ENCODE data around the gene IL1R2. TPM values are rescaled to one million over a fixed set of nuclear protein-coding genes. Genes with fewer than 3 reads are reported as not detected.

The IL1R2 gene
- total and polyA plus RNA-seq, 2 donors from 2014 or later = 11.2 to 20.0 TPM

- Histone ChIP-seq H3K4me1 (ENCODE audit: control insufficient read depth in 2 of 3, insufficient read depth in 2 of 3, low read depth in 1 of 3, low read length in 3 of 3) (peaks cover 0 to 14% (median 11%) of the 10 kb centered on the region in 3 donors), H3K9ac (ENCODE audit: low read length in 3 of 3) (no peak overlapping the region), H3K9me3 (ENCODE audit: control insufficient read depth in 2 of 3, insufficient read depth in 1 of 3, low read length in 3 of 3) (no peaks in the 10 kb centered on the region), H3K27ac (ENCODE audit: low read depth in 2 of 2, low read length in 2 of 2) (peak overlapping the region; percentile 33 to 54), H3K36me3 (ENCODE audit: control insufficient read depth in 2 of 3, insufficient read depth in 3 of 3, low read length in 3 of 3) (no peaks in the 10 kb centered on the region), H3K4me3 (ENCODE audit: low read length in 3 of 3) (no peak overlapping the region), H3K27me3 (ENCODE audit: control insufficient read depth, insufficient read depth, low read length) (no peaks in the 10 kb centered on the region)
- TF ChIP-seq, protein P1, sequence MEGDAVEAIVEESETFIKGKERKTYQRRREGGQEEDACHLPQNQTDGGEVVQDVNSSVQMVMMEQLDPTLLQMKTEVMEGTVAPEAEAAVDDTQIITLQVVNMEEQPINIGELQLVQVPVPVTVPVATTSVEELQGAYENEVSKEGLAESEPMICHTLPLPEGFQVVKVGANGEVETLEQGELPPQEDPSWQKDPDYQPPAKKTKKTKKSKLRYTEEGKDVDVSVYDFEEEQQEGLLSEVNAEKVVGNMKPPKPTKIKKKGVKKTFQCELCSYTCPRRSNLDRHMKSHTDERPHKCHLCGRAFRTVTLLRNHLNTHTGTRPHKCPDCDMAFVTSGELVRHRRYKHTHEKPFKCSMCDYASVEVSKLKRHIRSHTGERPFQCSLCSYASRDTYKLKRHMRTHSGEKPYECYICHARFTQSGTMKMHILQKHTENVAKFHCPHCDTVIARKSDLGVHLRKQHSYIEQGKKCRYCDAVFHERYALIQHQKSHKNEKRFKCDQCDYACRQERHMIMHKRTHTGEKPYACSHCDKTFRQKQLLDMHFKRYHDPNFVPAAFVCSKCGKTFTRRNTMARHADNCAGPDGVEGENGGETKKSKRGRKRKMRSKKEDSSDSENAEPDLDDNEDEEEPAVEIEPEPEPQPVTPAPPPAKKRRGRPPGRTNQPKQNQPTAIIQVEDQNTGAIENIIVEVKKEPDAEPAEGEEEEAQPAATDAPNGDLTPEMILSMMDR (IDR thresholded peaks at IDR 0.05; ENCODE audit: borderline replicate concordance, extremely low read depth, insufficient read depth) = no peak
- intact Hi-C loops (cut with DNase I) = no loop called here
- DNase-seq (no peak), FAIRE-seq (no peak)
Observed at GRCh38 chr2:102049756-102050443, 58.1 kb downstream of the IL1R2 start.

GRCh38 chr2:102050854-102051391 is 59.2 kb downstream of the IL1R2 start:
- intact Hi-C loops (cut with DNase I) = no loop called here
- TF ChIP-seq, protein P1 (IDR thresholded peaks at IDR 0.05; ENCODE audit: borderline replicate concordance, extremely low read depth, insufficient read depth) = no peak
- Histone ChIP-seq H3K9me3 (ENCODE audit: control insufficient read depth in 2 of 3, insufficient read depth in 1 of 3, low read length in 3 of 3) (no peaks in the 10 kb centered on the region), H3K4me1 (ENCODE audit: control insufficient read depth in 2 of 3, insufficient read depth in 2 of 3, low read depth in 1 of 3, low read length in 3 of 3) (peaks cover 0 to 14% (median 14%) of the 10 kb centered on the region in 3 donors), H3K27me3 (ENCODE audit: control insufficient read depth, insufficient read depth, low read length) (no peaks in the 10 kb centered on the region), H3K4me3 (ENCODE audit: low read length in 3 of 3) (no peak overlapping the region), H3K9ac (ENCODE audit: low read length in 3 of 3) (no peak overlapping the region), H3K36me3 (ENCODE audit: control insufficient read depth in 2 of 3, insufficient read depth in 3 of 3, low read length in 3 of 3) (no peaks in the 10 kb centered on the region), H3K27ac (ENCODE audit: low read depth in 2 of 2, low read length in 2 of 2) (peak overlapping the region; percentile 27 to 74)
- FAIRE-seq (no peak), DNase-seq (peak in 4 of 5 donors; percentile 63 to 95 (median 78))

- intact Hi-C loops (cut with DNase I) = no loop called here
- Histone ChIP-seq H3K4me1 (ENCODE audit: control insufficient read depth in 2 of 3, insufficient read depth in 2 of 3, low read depth in 1 of 3, low read length in 3 of 3) (peaks cover 0 to 14% (median 14%) of the 10 kb centered on the region in 3 donors), H3K27ac (ENCODE audit: low read depth in 2 of 2, low read length in 2 of 2) (peak overlapping the region; percentile 27 to 74), H3K4me3 (ENCODE audit: low read length in 3 of 3) (no peak overlapping the region), H3K36me3 (ENCODE audit: control insufficient read depth in 2 of 3, insufficient read depth in 3 of 3, low read length in 3 of 3) (no peaks in the 10 kb centered on the region), H3K27me3 (ENCODE audit: control insufficient read depth, insufficient read depth, low read length) (no peaks in the 10 kb centered on the region), H3K9me3 (ENCODE audit: control insufficient read depth in 2 of 3, insufficient read depth in 1 of 3, low read length in 3 of 3) (no peaks in the 10 kb centered on the region), H3K9ac (ENCODE audit: low read length in 3 of 3) (no peak overlapping the region)
- DNase-seq (no peak), FAIRE-seq (no peak)
- TF ChIP-seq, protein P1 (IDR thresholded peaks at IDR 0.05; ENCODE audit: borderline replicate concordance, extremely low read depth, insufficient read depth) = no peak
Observed at GRCh38 chr2:102051692-102052277, 60.0 kb downstream of the IL1R2 start.

Measured in kidney (tissue), 14 donors.